ENCODE results near the gene GRB2.
A peak's percentile ranks its signal among the peaks of the same experiment; 100 is the strongest.
"Not testable (repeated sequence)": the region's sequence is repeated elsewhere in the genome, so short reads cannot be mapped to it uniquely, and the experiment has no call there.

Gene GRB2

GRCh38 chr17:75301502-75302206 is 103.8 kb downstream of the GRB2 start:
- in situ Hi-C loops (cut with MboI; ENCODE audit: low pct_unique_long_range_greater_than_20kb, low sequenced_read_pairs): no loop called here
- no peak for DNase-seq

- in situ Hi-C loops (cut with MboI; ENCODE audit: low pct_unique_long_range_greater_than_20kb, low sequenced_read_pairs): no loop called here
- DNase-seq: no peak
These were observed 104.4 kb downstream of the GRB2 start for GRCh38 chr17:75301049-75301448.

GRCh38 chr17:75300280-75300679 is 105.2 kb downstream of the GRB2 start:
- in situ Hi-C loops (cut with MboI; ENCODE audit: low pct_unique_long_range_greater_than_20kb, low sequenced_read_pairs): no loop called here
- no peak for DNase-seq

GRCh38 chr17:75295201-75296158 is 110.0 kb downstream of the GRB2 start:
- DNase-seq: no peak
- in situ Hi-C loops (cut with MboI; ENCODE audit: low pct_unique_long_range_greater_than_20kb, low sequenced_read_pairs): no loop called here

DNA sequence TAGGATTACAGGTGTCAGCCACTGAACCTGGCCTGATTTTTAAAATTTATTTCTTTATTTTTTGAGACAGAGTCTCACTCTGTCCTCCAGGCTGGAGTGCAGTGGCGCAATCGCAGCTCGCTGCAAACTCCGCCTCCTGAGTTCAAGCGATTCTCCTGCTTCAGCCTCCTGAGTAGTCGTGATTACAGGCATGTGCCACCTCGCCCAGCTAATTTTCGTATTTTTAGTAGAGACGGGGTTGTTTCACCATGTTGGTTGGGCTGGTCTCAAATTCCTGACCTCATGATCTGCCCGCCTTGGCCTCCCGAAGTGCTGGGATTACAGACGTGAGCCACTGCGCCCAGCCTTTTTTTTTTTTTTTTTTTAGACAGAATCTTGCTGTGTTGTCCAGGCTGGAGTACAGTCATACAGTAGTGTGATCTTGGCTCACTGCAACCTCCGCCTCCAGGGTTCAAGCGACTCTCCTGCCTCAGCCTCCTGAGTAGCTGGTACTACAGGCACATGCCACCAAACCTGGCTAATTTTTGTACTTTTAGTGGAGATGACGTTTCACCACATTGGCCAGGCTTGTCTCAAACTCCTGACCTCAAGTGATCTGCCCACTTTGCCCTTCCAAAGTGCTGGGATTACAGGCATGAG is 112.5 kb downstream of the GRB2 start:
- in situ Hi-C loops (cut with MboI; ENCODE audit: low pct_unique_long_range_greater_than_20kb, low sequenced_read_pairs): not testable (repeated sequence)

DNA sequence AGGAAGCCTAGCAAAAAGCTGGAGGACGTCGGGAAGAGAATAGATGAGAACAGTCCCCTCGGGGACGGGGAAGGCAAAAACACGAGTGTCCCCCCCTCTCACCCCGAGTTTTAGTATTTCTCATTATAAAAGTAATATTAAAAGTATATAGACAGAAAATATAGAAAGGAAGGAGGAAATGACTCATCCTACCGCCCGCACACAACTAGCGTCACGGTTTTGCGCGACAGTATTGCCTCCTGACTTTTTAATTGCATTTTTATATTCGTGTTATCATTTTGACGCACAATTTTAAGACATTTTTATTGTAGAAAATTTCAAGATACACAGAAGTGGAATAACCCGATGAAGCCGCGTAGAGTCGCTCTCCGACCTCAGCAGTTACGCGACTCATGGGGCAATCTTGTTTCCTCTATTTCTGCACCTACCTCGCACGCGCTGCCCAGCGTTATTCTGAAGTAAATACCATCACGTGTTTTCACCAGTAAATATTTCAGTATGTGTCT is 115.6 kb downstream of the GRB2 start:
- DNase-seq: peak; percentile 86
- in situ Hi-C loops (cut with MboI; ENCODE audit: low pct_unique_long_range_greater_than_20kb, low sequenced_read_pairs): no loop called here

More for the DNA sequence above, 112.5 kb downstream of the GRB2 start:
- not testable (repeated sequence) for DNase-seq

DNA sequence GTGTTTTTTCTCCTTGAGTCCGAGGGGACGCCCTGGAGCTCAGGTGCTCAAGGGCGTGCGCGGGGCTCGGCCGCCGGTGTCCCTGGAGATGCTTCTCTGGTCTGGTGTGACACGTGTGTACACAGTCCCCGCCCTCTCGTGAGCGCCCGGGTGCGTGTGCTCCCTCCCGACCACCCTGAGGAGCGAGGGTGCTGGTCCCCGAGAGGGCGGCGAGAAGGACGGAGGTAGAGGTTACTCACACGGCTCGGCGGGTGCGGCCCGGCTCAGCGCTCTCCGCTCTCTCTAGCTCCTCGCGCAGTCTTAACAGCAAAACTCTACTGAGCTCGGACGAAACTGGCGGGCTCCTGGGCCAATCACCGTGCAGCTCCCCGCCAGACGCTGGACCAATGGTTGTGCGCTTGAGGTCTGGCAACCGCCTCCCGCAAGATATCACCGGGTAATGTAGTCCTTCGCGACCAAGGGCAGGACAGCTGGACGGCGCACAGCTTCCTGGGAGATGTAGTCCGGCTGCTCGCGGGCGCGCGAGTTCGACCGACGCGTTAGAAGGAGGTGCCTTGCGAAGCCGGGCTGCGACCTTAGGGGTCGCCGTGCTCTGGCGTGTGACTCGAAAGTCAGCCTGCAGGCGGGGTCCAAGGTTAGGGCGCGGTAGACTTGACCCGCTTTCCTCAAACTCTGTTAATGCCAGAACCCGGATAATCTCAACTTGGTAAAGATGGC is 116.2 kb downstream of the GRB2 start, which contains the start of gene SLC25A19:
SLC25A19 (minus strand) TSS at position 319 of the 717 bp plus-strand sequence. CDS start 2,669 bp downstream, outside the sequence.
- DNase-seq: peak; percentile 99
- in situ Hi-C loops (cut with MboI; ENCODE audit: low pct_unique_long_range_greater_than_20kb, low sequenced_read_pairs): no loop called here

DNA sequence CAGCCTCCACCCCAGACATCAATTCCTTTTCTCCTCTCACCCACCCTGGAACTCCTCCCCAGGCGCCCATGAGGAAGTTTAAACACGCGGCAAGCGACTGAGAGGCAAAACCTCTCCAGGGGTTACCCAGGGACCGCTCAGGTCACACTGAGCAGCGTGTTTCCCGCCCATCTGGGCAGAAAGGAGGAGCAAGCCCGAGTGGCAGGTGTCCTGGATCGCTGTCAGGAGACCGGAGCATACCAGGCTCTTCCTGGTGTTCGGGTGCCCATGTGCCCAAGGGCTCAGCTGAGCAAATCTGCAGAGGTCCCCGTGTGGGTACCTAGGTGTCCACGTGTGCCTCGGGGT is 116.7 kb downstream of the GRB2 start:
- in situ Hi-C loops (cut with MboI; ENCODE audit: low pct_unique_long_range_greater_than_20kb, low sequenced_read_pairs): no loop called here
- peak; percentile 69 for DNase-seq

DNA sequence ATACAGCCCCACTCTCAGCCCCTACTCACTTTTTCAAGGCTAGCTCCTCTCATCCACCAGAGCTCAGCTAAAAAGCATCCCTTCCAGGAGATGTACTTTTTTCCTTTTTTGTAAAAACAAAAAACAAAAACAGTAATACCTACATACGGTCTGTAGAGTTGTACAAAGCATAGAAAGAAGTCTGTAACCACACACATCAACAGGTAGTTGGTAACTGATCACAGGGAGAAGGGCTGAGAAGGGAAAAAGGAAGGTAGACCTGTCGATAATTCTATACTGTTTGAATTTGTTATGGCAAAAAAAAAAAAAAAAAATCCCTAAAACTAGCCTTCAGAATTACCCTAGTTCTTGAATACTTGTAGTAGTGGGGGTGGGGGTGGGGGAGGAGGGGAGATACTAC is 117.1 kb downstream of the GRB2 start:
- in situ Hi-C loops (cut with MboI; ENCODE audit: low pct_unique_long_range_greater_than_20kb, low sequenced_read_pairs): no loop called here
- DNase-seq: no peak

DNA sequence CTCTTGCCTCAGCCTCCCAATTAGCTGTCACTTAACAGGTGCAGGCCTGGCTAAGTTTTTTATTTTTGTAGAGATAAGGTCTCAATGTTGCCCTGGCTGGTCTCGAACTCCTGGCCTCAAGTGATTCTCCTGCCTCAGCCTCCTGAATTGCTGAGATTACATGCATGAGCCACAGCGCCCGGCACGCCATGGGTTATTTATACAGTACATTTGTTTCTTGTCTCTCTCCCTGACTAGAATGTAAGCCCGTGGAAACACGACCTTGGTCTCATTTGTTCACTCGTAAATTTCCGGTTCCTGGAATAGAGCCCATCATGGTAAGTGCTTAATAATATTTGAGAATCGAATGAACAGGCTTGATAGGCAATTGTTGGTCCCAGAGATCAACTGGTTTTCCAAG is 118.3 kb downstream of the GRB2 start:
- DNase-seq: no peak
- in situ Hi-C loops (cut with MboI; ENCODE audit: low pct_unique_long_range_greater_than_20kb, low sequenced_read_pairs): no loop called here

DNA sequence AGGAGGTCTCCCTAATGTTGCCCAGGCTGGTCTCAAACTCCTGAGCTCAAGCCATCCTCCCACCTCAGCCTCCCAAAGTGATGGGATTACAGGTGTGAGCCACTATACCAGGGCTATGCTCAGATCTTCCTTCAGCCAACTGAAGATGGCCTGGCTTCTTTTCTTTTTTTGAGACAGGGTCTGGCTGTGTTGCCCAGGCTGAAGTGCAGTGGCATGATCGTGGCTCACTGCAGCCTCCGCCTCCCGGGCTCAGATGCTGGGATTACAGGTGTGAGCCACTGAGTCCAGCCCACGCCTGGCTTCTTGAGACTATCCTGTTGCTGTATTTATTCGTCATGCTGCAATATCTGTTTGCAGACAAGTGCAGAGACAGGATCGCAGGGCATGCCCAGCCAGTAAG is 120.4 kb downstream of the GRB2 start:
- in situ Hi-C loops (cut with MboI; ENCODE audit: low pct_unique_long_range_greater_than_20kb, low sequenced_read_pairs): no loop called here
- DNase-seq: no peak

DNA sequence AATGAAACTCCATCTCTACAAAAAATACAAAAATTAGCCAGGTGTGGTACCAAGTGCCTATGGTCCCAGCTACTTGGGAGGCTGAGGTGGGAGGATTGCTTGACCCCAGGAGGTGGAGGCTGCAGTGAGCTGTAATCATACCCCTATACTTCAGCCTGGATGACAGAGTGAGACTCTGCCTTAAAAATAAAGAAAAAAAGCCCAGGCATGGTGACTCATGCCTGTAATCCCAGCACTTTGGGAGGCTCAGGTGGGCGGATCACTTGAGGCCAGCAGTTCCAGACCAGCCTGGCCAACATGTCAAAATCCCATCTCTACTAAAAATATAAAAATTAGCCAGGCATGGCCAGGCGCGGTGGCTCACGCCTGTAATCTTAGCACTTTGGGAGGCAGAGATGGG is 125.3 kb downstream of the GRB2 start:
- DNase-seq; in situ Hi-C loops (cut with MboI; ENCODE audit: low pct_unique_long_range_greater_than_20kb, low sequenced_read_pairs): not testable (repeated sequence)

GRCh38 chr17:75277664-75278071 is 127.8 kb downstream of the GRB2 start:
- in situ Hi-C loops (cut with MboI; ENCODE audit: low pct_unique_long_range_greater_than_20kb, low sequenced_read_pairs): no loop called here
- DNase-seq: no peak

DNA sequence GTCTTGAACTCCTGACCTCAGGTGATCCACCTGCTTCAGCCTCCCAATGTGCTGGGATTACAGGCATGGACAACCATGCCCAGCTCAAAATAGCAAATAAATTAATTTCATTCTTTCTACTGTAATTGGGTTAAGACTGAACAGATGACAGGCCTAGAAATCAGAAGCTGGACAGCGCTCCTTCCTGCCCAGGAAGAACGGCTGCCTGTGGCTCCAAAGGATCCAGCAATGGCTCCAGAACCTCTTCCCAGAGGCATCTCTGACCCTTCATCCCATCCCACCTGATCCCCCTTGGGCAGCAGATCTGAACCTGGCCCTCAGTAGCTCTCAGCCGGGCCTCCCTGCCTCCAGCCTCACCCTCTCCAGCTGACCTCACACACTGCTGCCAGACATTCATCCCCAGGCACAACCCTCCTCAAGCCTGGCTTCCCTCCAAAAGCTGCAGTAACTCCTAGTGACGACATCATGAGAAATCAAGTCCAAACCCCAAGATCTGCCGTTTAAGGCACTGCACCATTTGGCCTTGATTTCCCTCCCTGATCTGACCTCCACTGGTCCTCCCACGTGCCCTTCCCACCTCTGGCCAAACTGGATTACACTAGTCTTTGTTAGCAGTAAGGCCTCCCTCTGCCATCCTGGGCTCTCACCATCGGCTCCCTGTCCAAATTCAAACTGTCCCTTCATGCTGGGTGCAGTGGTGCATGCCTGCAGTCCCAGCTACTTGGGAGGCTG is 131.3 kb downstream of the GRB2 start:
- no peak for DNase-seq
- in situ Hi-C loops (cut with MboI; ENCODE audit: low pct_unique_long_range_greater_than_20kb, low sequenced_read_pairs): no loop called here

- in situ Hi-C loops (cut with MboI; ENCODE audit: low pct_unique_long_range_greater_than_20kb, low sequenced_read_pairs): no loop called here
- no peak for DNase-seq
These were observed 132.7 kb downstream of the GRB2 start for GRCh38 chr17:75272848-75273184.

DNA sequence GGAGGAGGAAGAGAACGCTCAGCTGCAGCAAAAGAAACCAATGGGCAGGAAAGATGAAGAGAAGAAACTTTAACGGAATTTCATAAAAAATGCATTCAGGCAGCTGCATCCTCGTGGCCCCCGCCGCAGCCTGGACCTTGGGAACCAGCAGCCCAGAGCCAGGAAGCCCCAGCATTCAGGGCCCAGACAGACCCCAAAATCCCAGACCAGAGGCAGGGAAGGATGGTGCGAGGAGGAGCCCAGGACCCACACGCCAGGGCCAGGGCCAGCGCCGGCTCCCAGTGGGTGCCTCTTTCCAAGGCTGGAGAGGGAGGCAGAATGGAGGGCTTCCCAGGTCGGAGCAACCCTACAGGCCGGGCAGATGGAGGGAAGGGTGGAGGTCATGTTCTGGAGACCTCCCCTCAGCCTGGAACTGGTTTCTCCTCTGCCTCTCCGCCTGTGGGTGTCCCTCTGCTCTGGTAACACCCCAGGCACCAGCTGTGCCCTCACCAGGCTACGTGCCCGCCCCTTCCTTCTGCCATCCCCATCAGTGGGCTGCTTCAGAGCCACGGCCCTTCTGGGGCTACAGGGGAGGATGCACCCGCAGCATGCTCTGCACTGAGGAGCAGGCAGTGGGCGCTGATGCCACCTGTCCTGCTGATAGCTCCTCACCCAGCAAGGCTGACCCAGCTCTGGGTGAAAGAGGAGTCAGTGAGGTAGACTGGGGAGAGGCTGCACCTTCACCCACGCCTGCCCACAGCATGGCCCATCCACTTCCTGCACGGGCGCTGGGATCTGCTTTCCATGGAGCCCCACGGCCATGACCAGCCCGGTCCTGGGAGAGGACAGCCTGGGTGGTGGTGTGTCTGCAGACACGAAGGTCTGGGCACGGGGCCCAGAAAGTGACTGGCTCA is 133.3 kb downstream of the GRB2 start:
- in situ Hi-C loops (cut with MboI; ENCODE audit: low pct_unique_long_range_greater_than_20kb, low sequenced_read_pairs): no loop called here

DNA sequence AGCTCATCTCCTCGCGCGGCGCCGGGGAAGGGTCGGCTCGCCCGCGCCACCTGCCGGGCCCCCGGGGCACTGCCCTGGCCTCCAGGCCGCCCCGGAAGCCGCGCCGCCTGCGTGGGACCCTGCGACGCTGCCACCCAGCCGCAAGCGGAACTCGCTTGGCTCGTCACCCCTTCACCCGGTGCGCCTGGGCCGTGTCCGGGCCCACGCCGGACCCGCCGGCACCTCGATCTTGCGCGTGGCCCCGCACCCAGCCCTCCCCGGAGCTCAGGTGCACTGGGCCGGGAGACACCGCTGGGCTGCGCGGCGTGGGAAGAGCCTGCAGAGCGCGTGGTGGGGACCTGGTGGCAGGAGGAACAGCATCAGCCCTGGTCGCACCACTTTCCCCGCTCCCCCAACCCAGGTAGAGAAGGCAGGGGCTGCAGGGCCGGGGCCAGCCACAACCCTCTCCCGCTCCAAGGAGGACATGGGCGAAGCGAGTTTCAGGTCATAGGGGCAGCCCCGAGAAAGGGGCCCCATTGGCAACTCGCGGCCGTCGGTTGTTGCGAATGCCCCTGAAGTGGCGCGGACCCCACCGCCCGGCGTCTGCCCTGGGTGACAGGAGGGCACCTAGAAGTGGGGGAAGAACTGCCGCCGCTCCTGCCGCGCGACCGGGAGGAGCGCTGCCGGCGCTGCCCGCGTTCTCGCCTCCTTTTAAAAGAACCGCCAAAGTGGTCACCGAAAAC is 134.1 kb downstream of the GRB2 start:
- peak; percentile 78 for DNase-seq
- in situ Hi-C loops (cut with MboI; ENCODE audit: low pct_unique_long_range_greater_than_20kb, low sequenced_read_pairs): no loop called here

More for the DNA sequence above, 133.3 kb downstream of the GRB2 start:
- DNase-seq: no peak

Data from KBM-7 (cell line).